ENCODE results near the gene USP10. TPM values are rescaled to one million over a fixed set of nuclear protein-coding genes. Genes with fewer than 3 reads are reported as not detected.

Gene USP10
- total RNA-seq, 2 experiments from 2014 or later: 99.3 to 106 TPM

DNA sequence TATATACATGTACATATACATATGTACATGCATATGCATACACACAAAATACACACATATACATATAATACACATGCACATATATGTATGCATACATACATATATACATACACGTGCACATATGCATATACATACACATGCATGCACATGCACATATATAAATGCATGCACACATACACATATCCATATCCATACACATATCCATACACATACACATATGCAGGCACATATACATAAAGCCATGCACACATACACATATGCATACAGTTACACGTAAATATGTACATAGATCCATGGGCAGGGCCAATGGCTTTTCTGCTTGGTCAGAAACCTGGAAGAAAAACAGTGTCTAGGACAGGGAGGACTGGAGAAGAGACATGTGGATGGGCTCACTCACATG, 23.9 kb upstream of the USP10 start:
- no peaks in the 10 kb centered on the region for H3K27me3 Mint-ChIP-seq
- peaks cover 10% of the 10 kb centered on the region for H3K4me1 Mint-ChIP-seq (ENCODE audit: low read depth)
- intact Hi-C loops (cut with DNase I, micrococcal nuclease): no loop called here
- H3K9me3 Mint-ChIP-seq: no peaks in the 10 kb centered on the region
- no peak overlapping the region for H3K4me3 ChIP-seq (ENCODE audit: low read length)
- H3K9me3 ChIP-seq (ENCODE audit: control insufficient read depth in 1 of 2, insufficient read depth in 1 of 2, low read length in 2 of 2): no peaks in the 10 kb centered on the region
- H3K36me3 ChIP-seq (ENCODE audit: insufficient read depth, low read length): no peaks in the 10 kb centered on the region
- TF ChIP-seq, protein P1, sequence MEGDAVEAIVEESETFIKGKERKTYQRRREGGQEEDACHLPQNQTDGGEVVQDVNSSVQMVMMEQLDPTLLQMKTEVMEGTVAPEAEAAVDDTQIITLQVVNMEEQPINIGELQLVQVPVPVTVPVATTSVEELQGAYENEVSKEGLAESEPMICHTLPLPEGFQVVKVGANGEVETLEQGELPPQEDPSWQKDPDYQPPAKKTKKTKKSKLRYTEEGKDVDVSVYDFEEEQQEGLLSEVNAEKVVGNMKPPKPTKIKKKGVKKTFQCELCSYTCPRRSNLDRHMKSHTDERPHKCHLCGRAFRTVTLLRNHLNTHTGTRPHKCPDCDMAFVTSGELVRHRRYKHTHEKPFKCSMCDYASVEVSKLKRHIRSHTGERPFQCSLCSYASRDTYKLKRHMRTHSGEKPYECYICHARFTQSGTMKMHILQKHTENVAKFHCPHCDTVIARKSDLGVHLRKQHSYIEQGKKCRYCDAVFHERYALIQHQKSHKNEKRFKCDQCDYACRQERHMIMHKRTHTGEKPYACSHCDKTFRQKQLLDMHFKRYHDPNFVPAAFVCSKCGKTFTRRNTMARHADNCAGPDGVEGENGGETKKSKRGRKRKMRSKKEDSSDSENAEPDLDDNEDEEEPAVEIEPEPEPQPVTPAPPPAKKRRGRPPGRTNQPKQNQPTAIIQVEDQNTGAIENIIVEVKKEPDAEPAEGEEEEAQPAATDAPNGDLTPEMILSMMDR (IDR thresholded peaks at IDR 0.05): no peak
- ATAC-seq (ENCODE audit: poor library complexity): no peak
- peaks cover 0 to 2% of the 10 kb centered on the region in 2 experiments for H3K27me3 ChIP-seq (ENCODE audit: control insufficient read depth in 1 of 2, insufficient read depth in 2 of 2, low read length in 2 of 2)
- no peak overlapping the region for H3K4me3 Mint-ChIP-seq
- H3K27ac Mint-ChIP-seq: no peak overlapping the region
- H3K4me1 ChIP-seq (ENCODE audit: insufficient read depth, low read length): peaks cover 6% of the 10 kb centered on the region
- POLR2A ChIA-PET: no interaction called here
- CTCF ChIA-PET: no interaction called here
- H3K27ac ChIP-seq (ENCODE audit: low read depth in 1 of 2, low read length in 2 of 2): no peak overlapping the region
- no peak for DNase-seq
- H3K36me3 Mint-ChIP-seq (ENCODE audit: low read depth): peaks cover 4% of the 10 kb centered on the region

DNA sequence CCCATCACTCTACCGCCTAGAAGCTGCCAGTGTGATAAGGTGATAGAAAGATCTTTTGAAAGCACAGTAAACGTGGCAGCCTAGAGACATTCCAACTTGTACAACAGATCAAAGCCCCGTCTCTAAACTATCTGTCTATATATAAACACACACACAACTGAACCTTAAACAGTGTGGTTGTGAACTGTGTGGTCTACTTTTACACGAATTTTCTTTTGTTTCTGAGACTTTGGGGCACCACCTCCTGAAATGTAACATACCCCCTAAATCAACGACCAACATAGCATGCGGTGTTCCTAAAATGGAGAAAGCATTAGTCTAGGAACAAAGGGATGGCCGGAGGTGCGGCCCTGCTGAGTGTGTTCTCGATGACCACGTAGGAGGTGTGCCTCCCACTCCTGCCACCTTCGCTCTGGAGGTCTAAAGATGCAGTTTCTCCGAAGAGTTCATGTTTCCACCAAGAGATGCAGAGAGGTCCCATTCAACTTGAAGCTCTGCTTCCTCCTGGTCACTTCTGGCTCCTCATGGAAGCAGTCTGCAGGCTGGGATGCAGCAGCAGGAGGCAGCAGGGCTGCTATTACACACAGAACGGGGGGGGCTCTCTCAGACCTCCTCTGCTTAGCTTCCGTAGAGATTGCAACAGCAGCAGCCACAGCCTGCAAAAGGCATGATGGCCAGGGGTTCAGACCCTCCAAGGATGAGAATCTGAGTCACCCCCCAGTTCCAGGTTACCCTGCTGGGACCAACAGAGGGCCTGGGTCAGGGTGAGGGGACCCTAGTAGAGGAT, 22.6 kb upstream of the USP10 start:
- ATAC-seq (ENCODE audit: poor library complexity): no peak
- Mint-ChIP-seq H3K4me3 (no peak overlapping the region), H3K4me1 (ENCODE audit: low read depth) (peaks cover 4% of the 10 kb centered on the region), H3K27ac (no peak overlapping the region), H3K9me3 (no peaks in the 10 kb centered on the region), H3K27me3 (no peaks in the 10 kb centered on the region), H3K36me3 (ENCODE audit: low read depth) (peaks cover 2% of the 10 kb centered on the region)
- H3K36me3 ChIP-seq (ENCODE audit: insufficient read depth, low read length): no peaks in the 10 kb centered on the region
- CTCF ChIA-PET: no interaction called here
- DNase-seq: no peak
- peaks cover 5% of the 10 kb centered on the region for H3K4me1 ChIP-seq (ENCODE audit: insufficient read depth, low read length)
- POLR2A ChIA-PET: no interaction called here
- H3K27me3 ChIP-seq (ENCODE audit: control insufficient read depth in 1 of 2, insufficient read depth in 2 of 2, low read length in 2 of 2): peaks cover 0 to 5% of the 10 kb centered on the region in 2 experiments
- no peaks in the 10 kb centered on the region for H3K9me3 ChIP-seq (ENCODE audit: control insufficient read depth in 1 of 2, insufficient read depth in 1 of 2, low read length in 2 of 2)
- intact Hi-C loops (cut with DNase I, micrococcal nuclease): no loop called here
- H3K27ac ChIP-seq (ENCODE audit: low read depth in 1 of 2, low read length in 2 of 2): no peak overlapping the region
- TF ChIP-seq, protein P1 (IDR thresholded peaks at IDR 0.05): no peak
- H3K4me3 ChIP-seq (ENCODE audit: low read length): no peak overlapping the region

- intact Hi-C loops (cut with DNase I, micrococcal nuclease): no loop called here
- TF ChIP-seq, protein P1 (IDR thresholded peaks at IDR 0.05): no peak
- no peaks in the 10 kb centered on the region for H3K4me1 ChIP-seq (ENCODE audit: insufficient read depth, low read length)
- no peak overlapping the region for H3K27ac ChIP-seq (ENCODE audit: low read depth in 1 of 2, low read length in 2 of 2)
- POLR2A ChIA-PET: no interaction called here
- H3K4me3 Mint-ChIP-seq: no peak overlapping the region
- no peaks in the 10 kb centered on the region for H3K36me3 ChIP-seq (ENCODE audit: insufficient read depth, low read length)
- ATAC-seq (ENCODE audit: poor library complexity) (no peak), DNase-seq (no peak)
- peaks cover 0 to 5% of the 10 kb centered on the region in 2 experiments for H3K27me3 ChIP-seq (ENCODE audit: control insufficient read depth in 1 of 2, insufficient read depth in 2 of 2, low read length in 2 of 2)
- CTCF ChIA-PET: no interaction called here
- H3K9me3 Mint-ChIP-seq: no peaks in the 10 kb centered on the region
- no peaks in the 10 kb centered on the region for H3K9me3 ChIP-seq (ENCODE audit: control insufficient read depth in 1 of 2, insufficient read depth in 1 of 2, low read length in 2 of 2)
- no peak overlapping the region for H3K4me3 ChIP-seq (ENCODE audit: low read length)
- H3K36me3 Mint-ChIP-seq (ENCODE audit: low read depth): no peaks in the 10 kb centered on the region
- H3K27me3 Mint-ChIP-seq: no peaks in the 10 kb centered on the region
- no peak overlapping the region for H3K27ac Mint-ChIP-seq
- no peaks in the 10 kb centered on the region for H3K4me1 Mint-ChIP-seq (ENCODE audit: low read depth)
Observed at GRCh38 chr16:84677849-84678248, 22.0 kb upstream of the USP10 start.
